Measurements from ENCODE around the gene ARRB2. TPM values are rescaled to one million over a fixed set of nuclear protein-coding genes. Genes with fewer than 3 reads are reported as not detected.

ARRB2 gene
- 3.9 and 6.3 TPM in 2 replicates for total RNA-seq

GRCh38 chr17:4709794-4710692, at the start of gene ARRB2:
Gene ARRB2, plus strand, starts transcription at chr17:4710632. Its CDS starts 90 bp downstream, at chr17:4710722.

GRCh38 chr17:4739122-4740024, 28.9 kb downstream of the ARRB2 start, which contains the start of the genes CXCL16 and ZMYND15:
Gene CXCL16, minus strand, starts transcription at chr17:4739928. Its CDS starts 589 bp downstream, at chr17:4739339.
Gene ZMYND15, plus strand, starts transcription at chr17:4739833. Its CDS starts 716 bp downstream, at chr17:4740549.

Other genes starting within 250 kb of the ARRB2 start
- 109 and 135 TPM in 2 replicates for gene SPNS2, start 211.8 kb upstream of the ARRB2 start, total RNA-seq
- 33.4 and 42.7 TPM in 2 replicates for gene MYBBP1A, start 155.2 kb upstream of the ARRB2 start, total RNA-seq
- gene GGT6, start 150.1 kb upstream of the ARRB2 start, total RNA-seq: under 0.01 TPM in 1 of 2 replicates, not detected in the other
- not detected in 2 replicates for gene SMTNL2, start 126.1 kb upstream of the ARRB2 start, total RNA-seq
- not detected in 2 replicates for gene ALOX15, start 69.0 kb upstream of the ARRB2 start, total RNA-seq
- gene PELP1, start 6.5 kb upstream of the ARRB2 start, total RNA-seq: 8.4 and 37.8 TPM in 2 replicates
- gene MED11, start 20.8 kb downstream of the ARRB2 start, total RNA-seq: 9.2 and 9.8 TPM in 2 replicates
- 0.19 TPM in 1 of 2 replicates, not detected in the other for gene ZMYND15, start 29.2 kb downstream of the ARRB2 start, total RNA-seq
- gene CXCL16, start 29.3 kb downstream of the ARRB2 start, total RNA-seq: 1.3 and 2.6 TPM in 2 replicates
- gene TM4SF5, start 61.3 kb downstream of the ARRB2 start, total RNA-seq: not detected in 2 replicates
- gene VMO1, start 75.7 kb downstream of the ARRB2 start, total RNA-seq: 0.13 TPM in 1 of 2 replicates, not detected in the other
- gene GLTPD2, start 78.3 kb downstream of the ARRB2 start, total RNA-seq: not detected in 2 replicates
- 139 and 176 TPM in 2 replicates for gene PSMB6, start 85.5 kb downstream of the ARRB2 start, total RNA-seq
- gene PLD2, start 96.5 kb downstream of the ARRB2 start, total RNA-seq: 26.4 and 39.3 TPM in 2 replicates
- gene MINK1, start 122.7 kb downstream of the ARRB2 start, total RNA-seq: 30.0 and 78.7 TPM in 2 replicates
- 0.49 and 1.1 TPM in 2 replicates for gene C17orf107, start 188.9 kb downstream of the ARRB2 start, total RNA-seq
- 0.31 and 0.32 TPM in 2 replicates for gene CHRNE, start 192.5 kb downstream of the ARRB2 start, total RNA-seq
- gene GP1BA, start 221.6 kb downstream of the ARRB2 start, total RNA-seq: 0.13 TPM in 1 of 2 replicates, not detected in the other
- 45.8 and 61.3 TPM in 2 replicates for gene SLC25A11, start 229.4 kb downstream of the ARRB2 start, total RNA-seq
- 13.4 and 18.6 TPM in 2 replicates for gene RNF167, start 229.6 kb downstream of the ARRB2 start, total RNA-seq
- gene PFN1, start 237.9 kb downstream of the ARRB2 start, total RNA-seq: 789 and 1,108 TPM in 2 replicates
- 1.6 and 4.7 TPM in 2 replicates for gene ENO3, start 240.5 kb downstream of the ARRB2 start, total RNA-seq

All from bladder microvascular endothelial cell (primary cell).